Mesenchymal stem cell (in vitro differentiated cells and primary cell): ENCODE data around the gene RHOBTB3.
A peak's percentile ranks its signal among the peaks of the same experiment; 100 is the strongest.

Experiments
- DNase-seq: peaks from one replicate; pipeline ENCODE4 v3.0.0-alpha.2; 2013
- H2AFZ ChIP-seq: one replicate; pipeline ENCODE4 v1.6.1; 2013; ENCODE audit warnings: low read depth, mild to moderate bottlenecking, control low read depth, inconsistent platforms, low read length, moderate library complexity
- H2AK5ac ChIP-seq: 2 replicates; pipeline ENCODE4 v1.6.1; 2013; ENCODE audit warnings: low read length, moderate library complexity, mild to moderate bottlenecking, inconsistent platforms; ENCODE audit not compliant: severe bottlenecking
- H2BK120ac ChIP-seq: one replicate; pipeline ENCODE4 v1.6.1; 2013; ENCODE audit warnings: low read depth, mild to moderate bottlenecking, inconsistent platforms, low read length, moderate library complexity
- H2BK12ac ChIP-seq, 2 experiments: one replicate each; pipeline ENCODE4 v1.6.1; 2013; ENCODE audit warnings: inconsistent platforms in 2 of 2, low read length in 2 of 2, mild to moderate bottlenecking in 2 of 2, moderate library complexity in 2 of 2, control low read depth in 1 of 2
- H2BK15ac ChIP-seq: one replicate; pipeline ENCODE4 v1.6.1; 2013; ENCODE audit warnings: mild to moderate bottlenecking, low read depth, inconsistent platforms; ENCODE audit not compliant: poor library complexity, severe bottlenecking
- H2BK5ac ChIP-seq: 2 replicates; pipeline ENCODE4 v1.6.1; 2013; ENCODE audit warnings: low read depth, mild to moderate bottlenecking, low read length, control low read depth, inconsistent platforms; ENCODE audit not compliant: poor library complexity, severe bottlenecking
- H3K14ac ChIP-seq, 2 experiments: one replicate each; pipeline ENCODE4 v1.6.1; 2013; ENCODE audit warnings: inconsistent platforms in 2 of 2, low read length in 2 of 2, control low read depth in 1 of 2, mild to moderate bottlenecking in 1 of 2, moderate library complexity in 1 of 2
- H3K18ac ChIP-seq, 2 experiments: one replicate each; pipeline ENCODE4 v1.6.1; 2013; ENCODE audit warnings: inconsistent platforms in 2 of 2, low read length in 2 of 2, control low read depth in 1 of 2, low read depth in 1 of 2, mild to moderate bottlenecking in 1 of 2
- H3K23ac ChIP-seq, 2 experiments: one replicate each; pipeline ENCODE4 v1.6.1; 2013; ENCODE audit warnings: inconsistent platforms in 2 of 2, low read length in 2 of 2, mild to moderate bottlenecking in 2 of 2, moderate library complexity in 2 of 2, control low read depth in 1 of 2
- H3K27ac ChIP-seq: 2 replicates; pipeline ENCODE4 v1.5.1; 2013; ENCODE audit warnings: mild to moderate bottlenecking, moderate library complexity, low read length, control low read depth, inconsistent platforms; ENCODE audit not compliant: poor library complexity, severe bottlenecking
- H3K27me3 ChIP-seq, 2 experiments: 2 replicates each; pipeline versions ENCODE4 v1.6.1 to v1.7.0; 2013; ENCODE audit warnings: low read length in 2 of 2, mild to moderate bottlenecking in 2 of 2, moderate library complexity in 2 of 2, control low read depth in 1 of 2, inconsistent platforms in 1 of 2; ENCODE audit not compliant: control insufficient read depth in 1 of 2, insufficient read depth in 1 of 2
- H3K36me3 ChIP-seq, 2 experiments: 2 replicates each; pipeline versions ENCODE4 v1.6.1 to v1.7.0; 2013; ENCODE audit warnings: low read length in 2 of 2, control low read depth in 1 of 2, inconsistent platforms in 1 of 2, low read depth in 1 of 2, mild to moderate bottlenecking in 1 of 2; ENCODE audit not compliant: insufficient read depth in 2 of 2, control insufficient read depth in 1 of 2
- H3K4ac ChIP-seq, 2 experiments: one replicate each; pipeline ENCODE4 v1.6.1; 2013; ENCODE audit warnings: inconsistent platforms in 2 of 2, low read length in 2 of 2, mild to moderate bottlenecking in 2 of 2, moderate library complexity in 2 of 2, control low read depth in 1 of 2, low read depth in 1 of 2
- H3K4me1 ChIP-seq: 2 replicates; pipeline ENCODE4 v1.6.1; 2013; ENCODE audit warnings: low read depth, low read length, control low read depth; ENCODE audit not compliant: control insufficient read depth, insufficient read depth
- H3K4me2 ChIP-seq: 2 replicates; pipeline ENCODE4 v1.6.1; 2013; ENCODE audit warnings: low read length, mild to moderate bottlenecking, inconsistent platforms; ENCODE audit not compliant: poor library complexity, severe bottlenecking
- H3K4me3 ChIP-seq, 2 experiments: 2 replicates each; pipeline versions ENCODE4 v1.5.1 to v1.7.0; 2013; ENCODE audit warnings: low read length in 2 of 2, mild to moderate bottlenecking in 2 of 2, control low read depth in 1 of 2, low read depth in 1 of 2; ENCODE audit not compliant: insufficient read depth in 1 of 2
- H3K79me1 ChIP-seq: replicated peaks from 2 replicates; pipeline ENCODE4 v1.6.1; 2013; ENCODE audit warnings: mild to moderate bottlenecking, control low read depth, low read length, inconsistent platforms; ENCODE audit not compliant: poor library complexity, severe bottlenecking
- H3K9ac ChIP-seq: 2 replicates; pipeline ENCODE4 v1.7.0; 2013; ENCODE audit warnings: mild to moderate bottlenecking, low read length, moderate library complexity
- H3K9me3 ChIP-seq: 2 replicates; pipeline ENCODE4 v1.7.0; 2013; ENCODE audit warnings: mild to moderate bottlenecking, low read length; ENCODE audit not compliant: control insufficient read depth
- H4K8ac ChIP-seq: one replicate; pipeline ENCODE4 v1.6.1; 2013; ENCODE audit warnings: inconsistent platforms, mild to moderate bottlenecking, low read length, moderate library complexity
- H4K91ac ChIP-seq: one replicate; pipeline ENCODE4 v1.6.1; 2013; ENCODE audit warnings: mild to moderate bottlenecking, low read length, inconsistent platforms
- WGBS: methylation state at CpG from one replicate; pipeline ENCODE4 v1.1.7; 2013; ENCODE audit warnings: mixed read lengths; 5-methylcytosine and 5-hydroxymethylcytosine counted together

Gene RHOBTB3

DNA sequence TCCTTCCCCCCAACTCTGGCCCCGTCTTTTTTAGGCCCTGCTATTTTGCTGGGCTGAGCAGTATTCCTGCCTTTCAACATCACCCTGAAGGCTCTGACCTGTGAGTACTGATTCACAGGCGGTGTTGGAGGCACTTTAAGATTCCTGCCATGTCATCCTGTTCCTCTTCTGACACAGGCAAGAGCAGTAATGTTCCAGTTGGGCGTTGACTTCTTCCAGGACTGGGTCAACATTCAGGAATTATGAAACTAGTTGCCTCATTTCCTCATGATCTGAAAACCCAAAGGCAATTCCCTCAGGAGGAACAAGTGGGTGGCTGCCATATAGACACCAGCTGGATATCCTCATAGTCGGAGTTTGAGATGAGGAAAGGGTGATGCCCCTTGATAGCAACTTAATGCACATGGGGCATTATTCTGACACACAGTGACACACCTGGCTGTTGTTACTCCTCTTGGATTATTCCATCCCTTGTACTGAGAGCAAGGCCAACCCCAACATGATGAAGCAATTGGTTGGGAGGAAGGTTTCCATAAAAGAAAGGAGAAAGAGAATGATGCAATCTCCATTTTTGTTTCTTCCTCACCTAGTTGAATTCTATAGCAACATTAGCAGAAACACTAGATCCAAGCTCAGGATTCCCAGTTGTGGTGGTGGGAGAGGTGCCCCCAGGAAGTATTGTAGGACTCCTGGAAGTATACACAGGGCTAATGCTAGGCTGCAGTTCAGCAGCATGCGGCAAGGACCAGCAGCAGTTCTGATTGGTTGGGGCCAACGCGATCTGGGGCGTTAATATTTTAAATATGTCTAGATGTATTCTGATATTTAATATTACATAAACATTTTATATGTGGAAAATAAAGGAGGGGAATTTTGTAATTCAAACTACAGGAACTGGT is 111.0 kb downstream of the RHOBTB3 start:
- Histone ChIP-seq H3K23ac (no peak overlapping the region), H3K4me3 (no peak overlapping the region), H2AK5ac (no peak overlapping the region), H3K9ac (peak overlapping the region; percentile 64), H3K9me3 (no peaks in the 10 kb centered on the region), H2BK5ac (no peak overlapping the region), H2BK15ac (peak overlapping the region; percentile 2), H3K14ac (no peak overlapping the region), H3K27ac (no peak overlapping the region), H3K36me3 (no peaks in the 10 kb centered on the region), H2BK12ac (peak overlapping the region; percentile 59 to 65), H2AFZ (no peak overlapping the region), H4K8ac (no peak overlapping the region), H3K4me2 (no peak overlapping the region), H4K91ac (peak overlapping the region; percentile 62), H2BK120ac (peak overlapping the region; percentile 61), H3K4ac (no peak overlapping the region), H3K27me3 (no peaks in the 10 kb centered on the region), H3K79me1 (no peaks in the 10 kb centered on the region), H3K4me1 (peaks cover 7% of the 10 kb centered on the region), H3K18ac (no peak overlapping the region)
- WGBS: 86% methylated on average over 4 of the region's 8 CpGs
- peak; percentile 92 for DNase-seq

GRCh38 chr5:95842854-95843544 is 111.9 kb downstream of the RHOBTB3 start:
- H3K4me2 ChIP-seq: no peak overlapping the region
- H2BK120ac ChIP-seq: no peak overlapping the region
- no peak overlapping the region for H2BK5ac ChIP-seq
- peak overlapping the region; percentile 9 for H3K27ac ChIP-seq
- H4K91ac ChIP-seq: peak overlapping the region; percentile 44
- no peaks in the 10 kb centered on the region for H3K27me3 ChIP-seq
- H2BK15ac ChIP-seq: no peak overlapping the region
- no peaks in the 10 kb centered on the region for H3K79me1 ChIP-seq
- H2AFZ ChIP-seq: no peak overlapping the region
- H3K4ac ChIP-seq: peak overlapping the region in 1 of 2 experiments; percentile 71
- peak; percentile 94 for DNase-seq
- H2AK5ac ChIP-seq: no peak overlapping the region
- H3K9ac ChIP-seq: peak overlapping the region; percentile 60
- H3K4me3 ChIP-seq: no peak overlapping the region
- WGBS: 64% methylated on average over 11 of the region's 11 CpGs
- no peaks in the 10 kb centered on the region for H3K9me3 ChIP-seq
- peak overlapping the region in 1 of 2 experiments; percentile 37 for H2BK12ac ChIP-seq
- peak overlapping the region; percentile 33 for H4K8ac ChIP-seq
- H3K18ac ChIP-seq: peak overlapping the region in 1 of 2 experiments; percentile 55
- H3K36me3 ChIP-seq: no peaks in the 10 kb centered on the region
- H3K14ac ChIP-seq: no peak overlapping the region
- peaks cover 7% of the 10 kb centered on the region for H3K4me1 ChIP-seq
- no peak overlapping the region for H3K23ac ChIP-seq

DNA sequence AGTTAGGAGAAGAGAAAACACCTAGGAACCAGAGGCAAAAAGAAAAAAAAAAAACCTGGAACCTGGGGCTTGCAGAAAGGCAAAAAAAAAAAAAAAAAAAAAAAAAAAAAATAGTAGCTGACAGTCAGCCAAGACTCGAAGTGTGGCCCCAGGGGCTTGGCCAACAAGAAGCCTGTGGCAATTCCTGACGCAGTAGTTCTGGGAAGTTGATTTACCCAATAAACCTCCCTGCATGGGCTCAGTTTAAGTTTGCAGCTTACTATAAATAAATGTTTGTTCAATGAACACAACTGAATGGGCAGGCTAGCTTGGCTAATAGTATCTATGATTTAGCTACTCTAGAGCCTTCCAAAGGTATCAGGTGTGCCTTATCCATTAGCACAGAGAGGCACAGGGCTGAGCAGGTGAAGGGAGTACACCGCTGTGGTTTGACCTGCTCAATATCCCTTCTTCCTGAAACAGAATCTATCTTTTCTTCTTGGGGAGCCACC is 112.6 kb downstream of the RHOBTB3 start:
- Histone ChIP-seq H3K4me1 (peaks cover 7% of the 10 kb centered on the region), H2BK5ac (no peak overlapping the region), H3K23ac (no peak overlapping the region), H3K4ac (no peak overlapping the region), H3K9ac (peak overlapping the region; percentile 60), H3K4me3 (no peak overlapping the region), H2BK12ac (no peak overlapping the region), H3K18ac (peak overlapping the region in 1 of 2 experiments; percentile 18), H4K8ac (no peak overlapping the region), H3K79me1 (no peaks in the 10 kb centered on the region), H3K4me2 (no peak overlapping the region), H4K91ac (no peak overlapping the region), H3K9me3 (no peaks in the 10 kb centered on the region), H3K27ac (no peak overlapping the region), H3K27me3 (no peaks in the 10 kb centered on the region), H2AK5ac (no peak overlapping the region), H3K36me3 (no peaks in the 10 kb centered on the region), H2BK120ac (no peak overlapping the region), H2BK15ac (no peak overlapping the region), H2AFZ (no peak overlapping the region), H3K14ac (no peak overlapping the region)
- peak; percentile 81 for DNase-seq
- WGBS: 87% methylated on average over 3 of the region's 3 CpGs

- Histone ChIP-seq H4K8ac (no peak overlapping the region), H3K27me3 (no peaks in the 10 kb centered on the region), H3K18ac (no peak overlapping the region), H3K27ac (no peak overlapping the region), H3K4ac (no peak overlapping the region), H3K4me3 (no peak overlapping the region), H3K23ac (no peak overlapping the region), H3K79me1 (no peaks in the 10 kb centered on the region), H3K9ac (no peak overlapping the region), H3K36me3 (no peaks in the 10 kb centered on the region), H3K9me3 (no peaks in the 10 kb centered on the region), H3K4me2 (no peak overlapping the region), H2BK5ac (no peak overlapping the region), H2BK120ac (no peak overlapping the region), H2BK12ac (no peak overlapping the region), H2AK5ac (no peak overlapping the region), H3K14ac (no peak overlapping the region), H2BK15ac (no peak overlapping the region), H3K4me1 (peaks cover 7% of the 10 kb centered on the region), H4K91ac (no peak overlapping the region), H2AFZ (no peak overlapping the region)
- no peak for DNase-seq
- 100% methylated on average over 1 of the region's 3 CpGs for WGBS
Measured at GRCh38 chr5:95845391-95845790, 114.3 kb downstream of the RHOBTB3 start.
